IPS-15b (cell line): ENCODE results near the gene RRAGC.
"Not testable (repeated sequence)": the region's sequence is repeated elsewhere in the genome, so short reads cannot be mapped to it uniquely, and the experiment has no call there.

ENCODE experiments used
- H3K27me3 ChIP-seq: one replicate; pipeline ENCODE4 v1.6.1; 2013; ENCODE audit warnings: low read length; ENCODE audit not compliant: control insufficient read depth, insufficient read depth
- H3K36me3 ChIP-seq: one replicate; pipeline ENCODE4 v1.6.1; 2013; ENCODE audit warnings: low read length; ENCODE audit not compliant: control insufficient read depth, insufficient read depth
- H3K4me1 ChIP-seq: one replicate; pipeline ENCODE4 v1.6.1; 2013; ENCODE audit warnings: mild to moderate bottlenecking, low read length; ENCODE audit not compliant: control insufficient read depth, insufficient read depth
- H3K4me3 ChIP-seq: one replicate; pipeline ENCODE4 v1.5.1; 2013; ENCODE audit warnings: low read depth, low read length
- H3K9ac ChIP-seq: one replicate; pipeline ENCODE4 v1.6.1; 2013; ENCODE audit warnings: low read depth, mild to moderate bottlenecking, low read length
- H3K9me3 ChIP-seq: one replicate; pipeline ENCODE4 v1.6.1; 2013; ENCODE audit warnings: mild to moderate bottlenecking, low read length; ENCODE audit not compliant: control insufficient read depth, insufficient read depth

Gene RRAGC

GRCh38 chr1:38811466-38811865 is 48.1 kb downstream of the RRAGC start:
- H3K27me3 ChIP-seq: peaks cover 73% of the 10 kb centered on the region
- not testable (repeated sequence) for H3K36me3 ChIP-seq, H3K4me1 ChIP-seq, H3K9me3 ChIP-seq, H3K9ac ChIP-seq, H3K4me3 ChIP-seq

GRCh38 chr1:38806090-38806489 is 53.5 kb downstream of the RRAGC start:
- H3K4me1 ChIP-seq: no peaks in the 10 kb centered on the region
- H3K4me3 ChIP-seq: no peak overlapping the region
- peaks cover 74% of the 10 kb centered on the region for H3K27me3 ChIP-seq
- no peak overlapping the region for H3K9ac ChIP-seq
- H3K36me3 ChIP-seq: no peaks in the 10 kb centered on the region
- H3K9me3 ChIP-seq: no peaks in the 10 kb centered on the region

- Histone ChIP-seq H3K4me3 (no peak overlapping the region), H3K9me3 (no peaks in the 10 kb centered on the region), H3K4me1 (no peaks in the 10 kb centered on the region), H3K36me3 (no peaks in the 10 kb centered on the region), H3K9ac (no peak overlapping the region), H3K27me3 (peaks cover 69% of the 10 kb centered on the region)
Observed at GRCh38 chr1:38805036-38805435, 54.5 kb downstream of the RRAGC start.

GRCh38 chr1:38804062-38804886 is 55.3 kb downstream of the RRAGC start:
- Histone ChIP-seq H3K4me1 (no peaks in the 10 kb centered on the region), H3K9me3 (no peaks in the 10 kb centered on the region), H3K36me3 (no peaks in the 10 kb centered on the region), H3K4me3 (peak overlapping the region; percentile 43), H3K9ac (peak overlapping the region; percentile 47), H3K27me3 (peaks cover 69% of the 10 kb centered on the region)

DNA sequence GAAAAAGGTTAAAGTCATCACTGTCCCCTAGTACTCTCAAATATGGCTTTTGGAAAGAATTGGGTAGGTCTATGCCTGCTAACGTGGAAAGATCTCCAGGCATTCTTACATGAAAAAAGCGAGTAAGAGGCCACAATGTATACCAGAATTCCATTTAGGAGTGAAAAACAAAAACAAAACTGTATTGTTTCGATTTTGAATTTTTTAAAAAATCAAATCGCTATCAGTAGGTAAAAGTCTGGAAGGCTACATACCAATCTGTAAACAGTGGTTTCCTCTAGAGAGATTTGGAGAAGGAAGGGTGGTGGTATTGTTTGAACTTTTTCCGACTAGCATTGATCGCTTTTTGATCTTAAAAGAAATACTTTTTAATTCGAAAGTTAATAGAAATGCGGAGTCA is 55.9 kb downstream of the RRAGC start:
- Histone ChIP-seq H3K27me3 (peaks cover 64% of the 10 kb centered on the region), H3K9ac (no peak overlapping the region), H3K4me1 (no peaks in the 10 kb centered on the region), H3K36me3 (no peaks in the 10 kb centered on the region), H3K9me3 (no peaks in the 10 kb centered on the region), H3K4me3 (peak overlapping the region; percentile 26)

GRCh38 chr1:38800720-38801671 is 58.6 kb downstream of the RRAGC start:
- H3K36me3 ChIP-seq: no peaks in the 10 kb centered on the region
- no peaks in the 10 kb centered on the region for H3K4me1 ChIP-seq
- no peaks in the 10 kb centered on the region for H3K9me3 ChIP-seq
- no peak overlapping the region for H3K4me3 ChIP-seq
- H3K27me3 ChIP-seq: peaks cover 41% of the 10 kb centered on the region
- no peak overlapping the region for H3K9ac ChIP-seq

GRCh38 chr1:38793299-38793698 is 66.3 kb downstream of the RRAGC start:
- Histone ChIP-seq H3K36me3 (no peaks in the 10 kb centered on the region), H3K9ac (no peak overlapping the region), H3K9me3 (no peaks in the 10 kb centered on the region), H3K27me3 (peaks cover 3% of the 10 kb centered on the region), H3K4me1 (peaks cover 7% of the 10 kb centered on the region), H3K4me3 (no peak overlapping the region)

DNA sequence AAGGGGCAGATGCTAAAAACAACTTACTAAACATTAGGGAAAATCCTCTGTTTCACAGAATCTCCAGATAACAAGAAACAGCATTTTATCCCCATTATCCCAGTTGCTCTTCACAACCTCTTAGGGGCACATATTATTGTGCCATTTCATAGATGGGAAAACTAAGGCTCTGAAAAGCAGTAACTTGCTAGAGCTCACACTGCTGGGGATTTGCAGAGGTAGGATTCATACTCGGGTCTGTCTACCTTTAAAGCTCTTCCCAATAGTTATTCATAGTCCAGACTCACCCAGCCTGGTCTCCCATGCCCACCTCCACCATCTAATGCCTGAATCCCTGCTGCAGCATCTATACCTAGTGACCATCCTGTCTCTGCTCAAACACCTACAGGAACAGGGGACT is 67.7 kb downstream of the RRAGC start:
- Histone ChIP-seq H3K9me3 (no peaks in the 10 kb centered on the region), H3K27me3 (peaks cover 3% of the 10 kb centered on the region), H3K36me3 (no peaks in the 10 kb centered on the region), H3K9ac (no peak overlapping the region), H3K4me1 (peaks cover 7% of the 10 kb centered on the region), H3K4me3 (no peak overlapping the region)

- Histone ChIP-seq H3K4me1 (peaks cover 7% of the 10 kb centered on the region), H3K4me3 (no peak overlapping the region), H3K9me3 (no peaks in the 10 kb centered on the region), H3K9ac (no peak overlapping the region), H3K36me3 (no peaks in the 10 kb centered on the region), H3K27me3 (peaks cover 3% of the 10 kb centered on the region)
Observed at GRCh38 chr1:38791164-38791515, 68.4 kb downstream of the RRAGC start.

DNA sequence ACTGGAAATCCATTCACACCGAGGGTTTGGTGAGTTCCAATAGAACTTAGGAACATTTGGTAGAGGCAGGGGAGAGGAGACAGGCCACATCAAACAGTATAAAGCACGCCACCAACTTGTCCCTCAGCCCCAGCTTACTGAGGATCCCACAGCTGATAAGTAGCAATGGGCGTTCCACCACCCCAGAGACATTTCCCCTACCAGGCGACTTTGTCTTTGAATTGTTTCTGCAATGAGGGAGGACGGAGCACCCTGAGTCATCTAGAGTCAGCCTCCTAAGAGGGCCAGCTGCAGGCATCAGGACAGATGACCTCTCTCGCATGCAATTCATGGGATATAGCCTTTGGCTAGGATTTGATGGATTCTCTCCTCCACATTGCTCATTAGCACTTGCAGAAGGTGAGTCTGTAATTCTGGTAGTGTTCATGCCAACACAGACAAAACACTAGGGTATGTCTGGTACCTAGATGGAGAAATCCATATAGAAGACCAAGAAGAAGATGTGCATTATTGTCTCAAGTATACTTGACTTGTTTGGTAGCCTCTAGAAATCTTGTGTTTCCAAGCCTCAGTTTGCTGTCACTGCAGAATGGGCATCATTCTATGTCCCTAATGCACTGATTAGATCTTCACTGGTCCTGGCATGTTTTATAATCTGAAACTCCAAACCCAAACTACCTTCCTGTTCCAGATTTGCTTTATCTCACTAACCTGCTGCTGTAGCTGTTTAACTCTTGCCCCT is 69.0 kb downstream of the RRAGC start:
- Histone ChIP-seq H3K27me3 (peaks cover 3% of the 10 kb centered on the region), H3K4me1 (peaks cover 7% of the 10 kb centered on the region), H3K4me3 (no peak overlapping the region), H3K9ac (no peak overlapping the region), H3K36me3 (no peaks in the 10 kb centered on the region), H3K9me3 (no peaks in the 10 kb centered on the region)

DNA sequence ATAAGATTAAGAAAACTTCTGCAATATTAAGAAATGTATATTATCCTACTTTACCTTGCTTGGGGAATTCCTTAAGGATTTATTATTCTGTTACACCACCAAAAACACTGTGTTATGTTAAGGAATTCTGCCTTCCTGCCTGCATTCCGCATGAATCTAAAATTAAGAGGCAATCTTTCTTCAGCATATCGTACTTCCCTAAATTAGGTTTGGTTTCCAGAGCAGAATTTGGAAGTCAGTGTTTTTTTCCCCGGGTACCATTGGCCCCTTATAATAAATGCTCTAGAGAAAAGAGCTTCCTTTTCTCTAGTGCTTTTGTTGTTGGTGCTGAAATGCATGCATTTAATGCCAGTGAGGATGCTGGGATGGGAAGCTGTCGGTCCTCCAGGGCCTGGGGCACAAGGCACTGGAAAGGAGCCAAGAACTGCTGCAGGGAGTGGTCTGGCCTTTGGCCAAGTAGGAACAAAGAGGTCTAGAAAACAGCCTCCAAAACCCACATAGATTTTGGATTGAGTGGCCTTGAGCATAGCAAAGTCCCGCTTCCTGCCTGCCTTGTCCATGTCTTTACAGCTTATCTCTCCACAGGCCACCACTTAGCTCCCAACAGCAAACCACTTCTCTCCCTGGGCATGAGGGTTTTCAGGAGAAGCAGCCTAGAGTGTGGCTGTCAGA is 69.9 kb downstream of the RRAGC start:
- Histone ChIP-seq H3K4me3 (no peak overlapping the region), H3K36me3 (no peaks in the 10 kb centered on the region), H3K9ac (no peak overlapping the region), H3K4me1 (peaks cover 7% of the 10 kb centered on the region), H3K27me3 (peaks cover 3% of the 10 kb centered on the region), H3K9me3 (no peaks in the 10 kb centered on the region)
